HG02885 (cell line): Measurements from ENCODE around the gene PRKAR1B.

Experiments used
- ATAC-seq: cut with Tn5 transposase; IDR thresholded peaks from one replicate; pipeline ENCODE4 v1.9.1; 2021; ENCODE audit warnings: mild to moderate bottlenecking; ENCODE audit not compliant: unreplicated experiment, poor library complexity

The PRKAR1B gene

GRCh38 chr7:698515-699475, 28.3 kb downstream of the PRKAR1B start:
- ATAC-seq: no peak

- ATAC-seq: no peak
Observed at GRCh38 chr7:696812-697551, 30.1 kb downstream of the PRKAR1B start.

- ATAC-seq: no peak
Observed at GRCh38 chr7:696426-696811, 30.7 kb downstream of the PRKAR1B start.

- ATAC-seq: no peak
Observed at GRCh38 chr7:693280-693679, 33.8 kb downstream of the PRKAR1B start.

- no peak for ATAC-seq
Observed at GRCh38 chr7:691361-692045, 35.6 kb downstream of the PRKAR1B start.

- no peak for ATAC-seq
Observed at GRCh38 chr7:690478-691360, 36.4 kb downstream of the PRKAR1B start.

- ATAC-seq: no peak
Observed at GRCh38 chr7:685540-685939, 41.5 kb downstream of the PRKAR1B start.

DNA sequence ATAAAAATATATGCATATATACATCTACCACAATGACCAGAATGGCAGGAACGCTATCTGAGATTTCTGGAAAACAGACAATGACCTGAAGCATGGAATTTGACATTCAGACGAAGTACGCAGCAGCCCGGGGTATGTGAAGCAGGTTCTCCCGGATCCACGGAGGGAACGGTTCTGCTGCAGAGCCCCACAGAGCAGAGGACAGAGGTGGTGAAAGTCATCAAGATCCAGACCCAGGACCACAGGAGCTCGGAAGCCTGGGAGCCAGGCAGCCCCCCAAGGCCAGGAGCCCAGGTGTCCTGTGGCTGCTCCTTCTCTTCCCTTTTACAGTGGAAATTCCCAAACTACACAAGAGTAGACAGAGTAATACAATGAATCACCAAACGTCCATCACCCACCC, 42.7 kb downstream of the PRKAR1B start:
- no peak for ATAC-seq

DNA sequence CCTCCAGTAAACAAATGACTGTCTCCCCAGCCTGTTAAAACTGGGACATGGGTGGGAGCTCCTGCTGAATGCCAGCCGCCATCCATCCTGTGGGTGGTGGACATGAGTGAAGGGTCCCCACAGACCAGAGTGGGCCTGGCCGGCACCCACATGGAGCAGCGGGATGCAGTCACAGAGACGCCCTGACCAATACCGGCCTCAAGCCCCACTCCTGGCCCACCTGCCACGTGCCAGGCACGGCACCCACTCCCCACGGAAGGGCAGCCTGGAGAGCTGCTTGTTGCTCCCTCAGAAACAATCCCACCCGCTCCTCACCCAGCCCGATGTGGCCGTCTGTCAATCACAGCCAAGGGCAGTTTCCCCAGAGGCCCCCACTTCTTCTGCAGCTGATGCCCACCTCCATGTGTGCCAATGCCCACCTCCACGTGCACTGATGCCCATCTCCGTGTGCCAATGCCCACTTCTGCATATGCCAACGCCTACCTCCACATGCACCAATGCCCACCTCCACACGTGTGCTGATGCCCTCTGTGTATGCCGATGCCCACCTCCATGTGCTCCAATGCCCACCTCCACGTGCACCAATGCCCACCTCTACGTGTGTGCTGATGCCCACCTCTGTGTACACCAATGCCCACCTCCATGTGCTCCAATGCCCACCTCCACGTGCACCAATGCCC, 43.4 kb downstream of the PRKAR1B start:
- ATAC-seq: no peak

GRCh38 chr7:682810-683209, 44.3 kb downstream of the PRKAR1B start:
- ATAC-seq: no peak

- no peak for ATAC-seq
Observed at GRCh38 chr7:681551-682307, 45.4 kb downstream of the PRKAR1B start.

GRCh38 chr7:680411-681127, 46.5 kb downstream of the PRKAR1B start:
- no peak for ATAC-seq

DNA sequence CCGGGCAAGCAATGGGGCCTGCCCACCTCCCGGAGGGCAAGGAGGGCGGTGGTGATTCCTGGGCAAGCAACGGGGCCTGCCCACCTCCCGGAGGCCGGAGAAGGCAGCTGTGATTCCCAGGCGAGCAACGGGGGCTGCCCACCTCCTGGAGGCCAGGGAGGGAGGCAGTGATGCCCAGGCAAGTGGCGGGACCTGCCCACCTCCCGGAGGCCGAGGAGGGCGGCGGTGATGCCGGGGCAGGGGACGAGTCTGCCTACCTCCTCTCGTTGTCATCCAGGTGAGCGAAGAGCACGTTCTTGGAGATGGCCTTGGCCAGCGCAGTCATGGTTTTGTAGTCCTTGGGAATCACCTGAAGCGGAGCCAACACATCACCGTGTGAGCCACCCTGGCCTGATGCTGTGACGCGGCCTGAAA, 50.1 kb downstream of the PRKAR1B start:
- ATAC-seq: no peak

DNA sequence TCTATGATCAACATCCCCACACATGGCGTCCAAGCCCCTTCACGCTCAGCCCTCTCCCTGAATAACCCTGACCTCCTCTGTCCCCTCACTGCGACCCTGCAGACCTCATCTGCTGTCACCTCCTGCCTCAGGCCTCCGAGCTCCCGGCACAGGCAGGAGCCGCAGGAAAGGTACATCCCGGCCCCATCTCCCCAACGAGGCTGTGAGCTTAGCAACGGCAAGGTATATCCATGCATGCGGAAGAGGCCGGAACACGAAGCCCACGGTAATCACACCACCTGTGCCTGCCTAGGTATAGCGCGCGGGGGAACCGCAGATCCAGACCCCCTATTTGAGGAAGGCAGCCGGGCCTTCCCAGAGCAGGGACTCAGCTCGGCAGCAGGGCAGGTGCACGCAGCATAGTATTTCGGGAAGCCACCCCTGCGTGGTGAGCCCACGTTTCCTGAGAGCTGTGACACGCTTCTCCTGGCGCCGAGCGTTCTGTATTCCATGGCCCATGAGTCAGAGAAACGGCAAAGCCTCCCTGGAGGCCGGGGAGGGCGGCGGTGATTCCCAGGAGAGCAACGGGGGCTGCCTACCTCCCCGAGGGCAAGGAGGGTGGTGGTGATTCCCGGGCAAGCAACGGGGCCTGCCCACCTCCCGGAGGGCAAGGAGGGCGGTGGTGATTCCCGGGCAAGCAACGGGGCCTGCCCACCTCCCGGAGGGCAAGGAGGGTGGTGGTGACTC, 50.7 kb downstream of the PRKAR1B start:
- no peak for ATAC-seq

- ATAC-seq: no peak
Observed at GRCh38 chr7:674454-675410, 52.3 kb downstream of the PRKAR1B start.
